SK-N-MC (cell line): ENCODE data around the gene WDR27.

ENCODE experiments used
- DNase-seq: peaks from one replicate; pipeline ENCODE4 v3.0.0-alpha.2; 2011; ENCODE audit warnings: low read depth, low spot score
- H3K27ac ChIP-seq: fragments of 200-600 bp; sonication (generic); 2 replicates; pipeline ENCODE4 v1.5.1; 2016; ENCODE audit warnings: mixed run types
- H3K36me3 ChIP-seq: fragments of 200-600 bp; sonication (generic); 2 replicates; pipeline ENCODE4 v1.6.1; 2017; ENCODE audit warnings: antibody characterized with exemption, low read length, mixed read lengths; ENCODE audit not compliant: insufficient read depth
- H3K4me3 ChIP-seq: fragments of 200-600 bp; sonication (generic); 2 replicates; pipeline ENCODE4 v1.5.1; 2016
- H3K9ac ChIP-seq: fragments of 200-600 bp; sonication (generic); 2 replicates; pipeline ENCODE4 v1.8.0; 2017; ENCODE audit warnings: mixed run types, mixed read lengths; ENCODE audit not compliant: insufficient read length
- H3K9me3 ChIP-seq: fragments of 200-600 bp; sonication (generic); 2 replicates; pipeline ENCODE4 v1.6.1; 2017; ENCODE audit warnings: low read depth, mild to moderate bottlenecking, antibody characterized with exemption, low read length, moderate library complexity, mixed read lengths
- EZH2 ChIP-seq: fragments of 200-600 bp; sonication (generic); IDR thresholded peaks from one replicate; pipeline ENCODE4 v1.6.1; 2017; ENCODE audit warnings: antibody characterized with exemption
- FOXP2 ChIP-seq: optimal IDR thresholded peaks from 2 replicates; pipeline ENCODE3; 2011; ENCODE audit warnings: mild to moderate bottlenecking, moderate library complexity; ENCODE audit not compliant: insufficient read depth; ENCODE audit errors: extremely low read length, control extremely low read depth
- POLR2AphosphoS5 ChIP-seq: IDR thresholded peaks from 2 replicates; pipeline ENCODE4 v1.6.1; 2012; ENCODE audit warnings: mild to moderate bottlenecking, low read depth, low read length, borderline replicate concordance

The WDR27 gene

GRCh38 chr6:169695131-169695530 is 6.7 kb downstream of the WDR27 start:
- no peak overlapping the region for H3K27ac ChIP-seq
- H3K9me3 ChIP-seq, result no peaks in the 10 kb centered on the region
- H3K4me3 ChIP-seq, result no peak overlapping the region
- H3K9ac ChIP-seq, result no peak overlapping the region
- peaks cover 16% of the 10 kb centered on the region; the same call in 1 of the 2 replicates for H3K36me3 ChIP-seq
- TF ChIP-seq FOXP2, result no peak
- TF ChIP-seq EZH2, result no peak
- TF ChIP-seq POLR2AphosphoS5, result no peak
- no peak for DNase-seq

GRCh38 chr6:169692516-169692915 is 9.3 kb downstream of the WDR27 start:
- Histone ChIP-seq H3K9ac (no peak overlapping the region), H3K9me3 (no peaks in the 10 kb centered on the region), H3K27ac (no peak overlapping the region), H3K4me3 (no peak overlapping the region), H3K36me3 (peaks cover 35% of the 10 kb centered on the region)
- no peak for TF ChIP-seq EZH2
- no peak for TF ChIP-seq FOXP2
- no peak for TF ChIP-seq POLR2AphosphoS5
- DNase-seq, result no peak

- Histone ChIP-seq H3K9ac (no peak overlapping the region), H3K36me3 (peaks cover 48% of the 10 kb centered on the region), H3K27ac (no peak overlapping the region), H3K9me3 (no peaks in the 10 kb centered on the region), H3K4me3 (no peak overlapping the region)
- no peak for TF ChIP-seq EZH2
- no peak for TF ChIP-seq FOXP2
- no peak for TF ChIP-seq POLR2AphosphoS5
- no peak for DNase-seq
These were observed 10.6 kb downstream of the WDR27 start for GRCh38 chr6:169691260-169691659.

GRCh38 chr6:169689287-169689686 is 12.5 kb downstream of the WDR27 start:
- H3K36me3 ChIP-seq, result peaks cover 53% of the 10 kb centered on the region
- DNase-seq, result no peak
- H3K27ac ChIP-seq, result no peak overlapping the region

GRCh38 chr6:169685860-169686259 is 16.0 kb downstream of the WDR27 start:
- Histone ChIP-seq H3K9me3 (no peaks in the 10 kb centered on the region), H3K36me3 (peaks cover 74% of the 10 kb centered on the region)

More at GRCh38 chr6:169689287-169689686, 12.5 kb downstream of the WDR27 start:
- Histone ChIP-seq H3K9me3 (no peaks in the 10 kb centered on the region), H3K9ac (no peak overlapping the region), H3K4me3 (no peak overlapping the region)
- TF ChIP-seq POLR2AphosphoS5, result no peak
- no peak for TF ChIP-seq FOXP2
- no peak for TF ChIP-seq EZH2

GRCh38 chr6:169684056-169684455 is 17.8 kb downstream of the WDR27 start:
- Histone ChIP-seq H3K36me3 (peaks cover 67% of the 10 kb centered on the region), H3K9me3 (no peaks in the 10 kb centered on the region)

More at GRCh38 chr6:169685860-169686259, 16.0 kb downstream of the WDR27 start:
- no peak overlapping the region for H3K4me3 ChIP-seq
- H3K27ac ChIP-seq, result no peak overlapping the region
- no peak overlapping the region for H3K9ac ChIP-seq
- TF ChIP-seq FOXP2 (no peak), EZH2 (no peak), POLR2AphosphoS5 (no peak)
- DNase-seq, result no peak

GRCh38 chr6:169678342-169678741 is 23.5 kb downstream of the WDR27 start:
- no peak for TF ChIP-seq POLR2AphosphoS5
- TF ChIP-seq EZH2, result no peak
- peaks cover 28% of the 10 kb centered on the region for H3K36me3 ChIP-seq
- DNase-seq, result no peak

More at GRCh38 chr6:169684056-169684455, 17.8 kb downstream of the WDR27 start:
- no peak overlapping the region for H3K9ac ChIP-seq
- no peak overlapping the region for H3K27ac ChIP-seq
- no peak for DNase-seq
- no peak for TF ChIP-seq POLR2AphosphoS5
- no peak for TF ChIP-seq FOXP2
- no peak for TF ChIP-seq EZH2
- H3K4me3 ChIP-seq, result no peak overlapping the region

GRCh38 chr6:169677096-169677495 is 24.7 kb downstream of the WDR27 start:
- no peak for TF ChIP-seq EZH2
- TF ChIP-seq FOXP2, result no peak
- TF ChIP-seq POLR2AphosphoS5, result no peak
- H3K9me3 ChIP-seq, result no peaks in the 10 kb centered on the region
- H3K36me3 ChIP-seq, result peaks cover 18% of the 10 kb centered on the region
- no peak for DNase-seq
- no peak overlapping the region for H3K4me3 ChIP-seq
- H3K9ac ChIP-seq, result no peak overlapping the region
- no peak overlapping the region for H3K27ac ChIP-seq

More at GRCh38 chr6:169678342-169678741, 23.5 kb downstream of the WDR27 start:
- Histone ChIP-seq H3K9me3 (no peaks in the 10 kb centered on the region), H3K9ac (no peak overlapping the region), H3K27ac (no peak overlapping the region), H3K4me3 (no peak overlapping the region)

- TF ChIP-seq POLR2AphosphoS5 (no peak), EZH2 (no peak), FOXP2 (no peak)
- Histone ChIP-seq H3K4me3 (no peak overlapping the region), H3K36me3 (peaks cover 24% of the 10 kb centered on the region; the same call in 1 of the 2 replicates), H3K27ac (no peak overlapping the region), H3K9ac (no peak overlapping the region), H3K9me3 (no peaks in the 10 kb centered on the region)
- no peak for DNase-seq
These were observed 26.8 kb downstream of the WDR27 start for GRCh38 chr6:169675011-169675410.
